ENCODE measurements around the gene SPIB. TPM values are rescaled to one million over a fixed set of nuclear protein-coding genes. Genes with fewer than 3 reads are reported as not detected.

The SPIB gene
- total RNA-seq, 1 experiment from 2014 or later, result not detected

- H3K27ac ChIP-seq, result no peak overlapping the region
- H3K4me1 ChIP-seq (replicated peaks), result no peaks in the 10 kb centered on the region
- no peak overlapping the region for H3K4me3 ChIP-seq
- no peaks in the 10 kb centered on the region for H3K36me3 ChIP-seq
- H3K27me3 ChIP-seq (replicated peaks), result peaks cover 5% of the 10 kb centered on the region; the same call in 1 of the 2 replicates
- H3K9me3 ChIP-seq (replicated peaks), result no peaks in the 10 kb centered on the region
- DNase-seq (ENCODE audit: low read depth in 1 of 2, low spot score in 2 of 2), result no peak
Measured at GRCh38 chr19:50450369-50451222, 31.9 kb downstream of the SPIB start.

GRCh38 chr19:50451223-50451534 is 32.4 kb downstream of the SPIB start:
- H3K4me1 ChIP-seq (replicated peaks), result no peaks in the 10 kb centered on the region
- H3K36me3 ChIP-seq, result no peaks in the 10 kb centered on the region
- no peak for DNase-seq (ENCODE audit: low read depth in 1 of 2, low spot score in 2 of 2)
- H3K27ac ChIP-seq, result no peak overlapping the region
- H3K9me3 ChIP-seq (replicated peaks), result no peaks in the 10 kb centered on the region
- no peak overlapping the region for H3K4me3 ChIP-seq
- peaks cover 5% of the 10 kb centered on the region; the same call in 1 of the 2 replicates for H3K27me3 ChIP-seq (replicated peaks)

GRCh38 chr19:50453243-50453642 is 34.5 kb downstream of the SPIB start:
- H3K4me1 ChIP-seq (replicated peaks), result no peaks in the 10 kb centered on the region
- H3K4me3 ChIP-seq, result no peak overlapping the region
- peaks cover 5% of the 10 kb centered on the region; the same call in 1 of the 2 replicates for H3K27me3 ChIP-seq (replicated peaks)
- no peaks in the 10 kb centered on the region for H3K9me3 ChIP-seq (replicated peaks)
- DNase-seq (ENCODE audit: low read depth in 1 of 2, low spot score in 2 of 2), result no peak
- no peak overlapping the region for H3K27ac ChIP-seq
- no peaks in the 10 kb centered on the region for H3K36me3 ChIP-seq

GRCh38 chr19:50455992-50456391 is 37.3 kb downstream of the SPIB start:
- Histone ChIP-seq H3K9me3 (replicated peaks) (no peaks in the 10 kb centered on the region), H3K27ac (no peak overlapping the region), H3K4me3 (no peak overlapping the region), H3K4me1 (replicated peaks) (no peaks in the 10 kb centered on the region), H3K36me3 (no peaks in the 10 kb centered on the region), H3K27me3 (replicated peaks) (no peaks in the 10 kb centered on the region)
- no peak for DNase-seq (ENCODE audit: low read depth in 1 of 2, low spot score in 2 of 2)

- no peak for DNase-seq (ENCODE audit: low read depth in 1 of 2, low spot score in 2 of 2)
- H3K27me3 ChIP-seq (replicated peaks), result no peaks in the 10 kb centered on the region
- H3K36me3 ChIP-seq, result no peaks in the 10 kb centered on the region
- no peak overlapping the region for H3K4me3 ChIP-seq
- H3K4me1 ChIP-seq (replicated peaks), result no peaks in the 10 kb centered on the region
- no peaks in the 10 kb centered on the region for H3K9me3 ChIP-seq (replicated peaks)
- H3K27ac ChIP-seq, result no peak overlapping the region
Measured at GRCh38 chr19:50457300-50457699, 38.6 kb downstream of the SPIB start.

- Histone ChIP-seq H3K36me3 (no peaks in the 10 kb centered on the region), H3K27me3 (replicated peaks) (peaks cover 4% of the 10 kb centered on the region; the same call in 1 of the 2 replicates), H3K27ac (no peak overlapping the region), H3K4me3 (no peak overlapping the region), H3K9me3 (replicated peaks) (no peaks in the 10 kb centered on the region), H3K4me1 (replicated peaks) (no peaks in the 10 kb centered on the region)
- DNase-seq (ENCODE audit: low read depth in 1 of 2, low spot score in 2 of 2), result no peak
Measured at GRCh38 chr19:50458396-50459066, 39.8 kb downstream of the SPIB start.

GRCh38 chr19:50459067-50459456 is 40.3 kb downstream of the SPIB start:
- Histone ChIP-seq H3K27ac (no peak overlapping the region), H3K4me3 (no peak overlapping the region), H3K4me1 (replicated peaks) (no peaks in the 10 kb centered on the region), H3K36me3 (no peaks in the 10 kb centered on the region), H3K27me3 (replicated peaks) (peaks cover 4% of the 10 kb centered on the region; the same call in 1 of the 2 replicates), H3K9me3 (replicated peaks) (no peaks in the 10 kb centered on the region)
- DNase-seq (ENCODE audit: low read depth in 1 of 2, low spot score in 2 of 2), result no peak

- no peak for DNase-seq (ENCODE audit: low read depth in 1 of 2, low spot score in 2 of 2)
- Histone ChIP-seq H3K4me3 (no peak overlapping the region), H3K9me3 (replicated peaks) (no peaks in the 10 kb centered on the region), H3K27ac (no peak overlapping the region), H3K4me1 (replicated peaks) (no peaks in the 10 kb centered on the region), H3K36me3 (no peaks in the 10 kb centered on the region), H3K27me3 (replicated peaks) (peaks cover 4% of the 10 kb centered on the region; the same call in 1 of the 2 replicates)
Measured at GRCh38 chr19:50459638-50460037, 40.9 kb downstream of the SPIB start.

GRCh38 chr19:50460161-50460765 is 41.5 kb downstream of the SPIB start:
- DNase-seq (ENCODE audit: low read depth in 1 of 2, low spot score in 2 of 2), result no peak
- peaks cover 4% of the 10 kb centered on the region; the same call in 1 of the 2 replicates for H3K27me3 ChIP-seq (replicated peaks)
- no peak overlapping the region for H3K27ac ChIP-seq
- no peaks in the 10 kb centered on the region for H3K4me1 ChIP-seq (replicated peaks)
- H3K4me3 ChIP-seq, result no peak overlapping the region
- no peaks in the 10 kb centered on the region for H3K9me3 ChIP-seq (replicated peaks)
- no peaks in the 10 kb centered on the region for H3K36me3 ChIP-seq

GRCh38 chr19:50461066-50461875 is 42.5 kb downstream of the SPIB start:
- Histone ChIP-seq H3K4me3 (no peak overlapping the region), H3K36me3 (no peaks in the 10 kb centered on the region), H3K4me1 (replicated peaks) (no peaks in the 10 kb centered on the region), H3K27me3 (replicated peaks) (peaks cover 4% of the 10 kb centered on the region; the same call in 1 of the 2 replicates), H3K27ac (no peak overlapping the region), H3K9me3 (replicated peaks) (no peaks in the 10 kb centered on the region)
- DNase-seq (ENCODE audit: low read depth in 1 of 2, low spot score in 2 of 2), result peak in 1 of 2 experiments; percentile 34

- H3K36me3 ChIP-seq, result no peaks in the 10 kb centered on the region
- peaks cover 4% of the 10 kb centered on the region; the same call in 1 of the 2 replicates for H3K27me3 ChIP-seq (replicated peaks)
- H3K4me3 ChIP-seq, result no peak overlapping the region
- H3K9me3 ChIP-seq (replicated peaks), result no peaks in the 10 kb centered on the region
- no peak for DNase-seq (ENCODE audit: low read depth in 1 of 2, low spot score in 2 of 2)
- no peaks in the 10 kb centered on the region for H3K4me1 ChIP-seq (replicated peaks)
- no peak overlapping the region for H3K27ac ChIP-seq
Measured at GRCh38 chr19:50462970-50463369, 44.2 kb downstream of the SPIB start.

GRCh38 chr19:50464348-50464747 is 45.6 kb downstream of the SPIB start:
- Histone ChIP-seq H3K4me1 (replicated peaks) (no peaks in the 10 kb centered on the region), H3K27me3 (replicated peaks) (peaks cover 4% of the 10 kb centered on the region; the same call in 1 of the 2 replicates), H3K36me3 (no peaks in the 10 kb centered on the region), H3K9me3 (replicated peaks) (no peaks in the 10 kb centered on the region), H3K4me3 (no peak overlapping the region), H3K27ac (no peak overlapping the region)
- DNase-seq (ENCODE audit: low read depth in 1 of 2, low spot score in 2 of 2), result no peak

GRCh38 chr19:50465000-50465399 is 46.3 kb downstream of the SPIB start:
- Histone ChIP-seq H3K9me3 (replicated peaks) (no peaks in the 10 kb centered on the region), H3K4me1 (replicated peaks) (no peaks in the 10 kb centered on the region), H3K27me3 (replicated peaks) (peaks cover 4% of the 10 kb centered on the region; the same call in 1 of the 2 replicates), H3K36me3 (no peaks in the 10 kb centered on the region), H3K27ac (no peak overlapping the region), H3K4me3 (no peak overlapping the region)
- DNase-seq (ENCODE audit: low read depth in 1 of 2, low spot score in 2 of 2), result no peak

All from SJSA1 (cell line).